Keratinocyte (primary cell): ENCODE measurements around the gene KIF16B. TPM values are rescaled to one million over a fixed set of nuclear protein-coding genes. Genes with fewer than 3 reads are reported as not detected.

ENCODE experiments used
- DNase-seq: peaks from one replicate; pipeline ENCODE4 v3.0.0-alpha.2; 2011; ENCODE audit warnings: low read depth, missing footprints, low spot score
- FAIRE-seq: peaks from 2 replicates; lab custom pipeline; 2011; peaks lifted over from hg19 to GRCh38; lab: Jason Lieb, UNC
- H2AFZ ChIP-seq: 2 replicates; pipeline ENCODE4 v1.6.0; 2012; ENCODE audit warnings: low read length, control low read depth, inconsistent platforms; ENCODE audit not compliant: control insufficient read depth
- H3K27ac ChIP-seq: 2 replicates; pipeline ENCODE4 v1.5.1; 2011; ENCODE audit warnings: low read length; ENCODE audit not compliant: control insufficient read depth, insufficient read depth
- H3K27me3 ChIP-seq: 3 replicates; pipeline ENCODE4 v1.6.0; 2011; ENCODE audit warnings: low read length; ENCODE audit not compliant: control insufficient read depth, insufficient read depth; ENCODE audit errors: extremely low read depth
- H3K36me3 ChIP-seq, 2 experiments: 2 replicates in 1 of 2; 3 replicates in 1 of 2; pipeline ENCODE4 v1.5.1; 2011; ENCODE audit warnings: low read length in 2 of 2, mild to moderate bottlenecking in 1 of 2; ENCODE audit not compliant: control insufficient read depth in 2 of 2, insufficient read depth in 2 of 2; ENCODE audit errors: extremely low read depth in 1 of 2
- H3K4me1 ChIP-seq: 3 replicates; pipeline ENCODE4 v1.5.1; 2011; ENCODE audit warnings: low read length; ENCODE audit not compliant: control insufficient read depth, insufficient read depth; ENCODE audit errors: extremely low read depth
- H3K4me2 ChIP-seq: 3 replicates; pipeline ENCODE4 v1.6.0; 2011; ENCODE audit warnings: low read depth, low read length; ENCODE audit not compliant: control insufficient read depth, insufficient read depth; ENCODE audit errors: extremely low read depth
- H3K4me3 ChIP-seq, 3 experiments: fragments of 200-600 bp in 1 of 3; sonication (generic) in 1 of 3; 2 replicates in 2 of 3; 3 replicates in 1 of 3; pipeline ENCODE4 v1.5.1; 2011 to 2016; ENCODE audit warnings: low read length in 3 of 3, mild to moderate bottlenecking in 3 of 3, control low read depth in 2 of 3, inconsistent platforms in 1 of 3, low read depth in 1 of 3, mixed read lengths in 1 of 3, mixed run types in 1 of 3, moderate library complexity in 1 of 3; ENCODE audit not compliant: control insufficient read depth in 2 of 3, insufficient read depth in 2 of 3; ENCODE audit errors: extremely low read depth in 1 of 3
- H3K79me2 ChIP-seq: 2 replicates; pipeline ENCODE4 v1.6.0; 2012; ENCODE audit warnings: low read length; ENCODE audit not compliant: control insufficient read depth, insufficient read depth
- H3K9ac ChIP-seq: 3 replicates; pipeline ENCODE4 v1.6.0; 2011; ENCODE audit warnings: low read length; ENCODE audit not compliant: control insufficient read depth, insufficient read depth; ENCODE audit errors: extremely low read depth
- H3K9me1 ChIP-seq: 3 replicates; pipeline ENCODE4 v1.6.0; 2011; ENCODE audit warnings: low read length; ENCODE audit not compliant: control insufficient read depth, insufficient read depth; ENCODE audit errors: extremely low read depth
- H3K9me3 ChIP-seq: 2 replicates; pipeline ENCODE4 v1.5.1; 2012; ENCODE audit warnings: low read depth, low read length; ENCODE audit not compliant: control insufficient read depth
- H4K20me1 ChIP-seq: 3 replicates; pipeline ENCODE4 v1.6.0; 2011; ENCODE audit warnings: low read length; ENCODE audit not compliant: control insufficient read depth, insufficient read depth; ENCODE audit errors: extremely low read depth
- EZH2 ChIP-seq: IDR thresholded peaks from one replicate; pipeline ENCODE4 v1.6.1; 2012; ENCODE audit warnings: inconsistent platforms, mild to moderate bottlenecking, low read length, moderate library complexity
- dilution Hi-C: fragments of 300-500 bp; cut with MboI; formaldehyde crosslinking; loops from one replicate; pipeline ENCODE4 v1.7.0; 2020; ENCODE audit warnings: low sequenced_read_pairs; ENCODE audit not compliant: extremely low pct_ligation_motif_present
- polyA plus RNA-seq, 5 experiments: library from polyadenylated mRNA; depleted of rRNA in 3 of 5; stranded (reverse) in 3 of 5; stranded (forward) in 1 of 5; unstranded in 1 of 5; fragments of >200 nt; gene quantifications; 1 replicate in 1 of 5; 2 replicates in 3 of 5; 3 replicates in 1 of 5; pipeline versions ENCODE4 v1.2.1 to v1.2.3, GENCODE V29; 2011 to 2012; ENCODE audit warnings: missing spikeins in 2 of 5, low read depth in 1 of 5, low replicate concordance in 1 of 5
- TF ChIP-seq, protein P1 (sequence below), 3 experiments: IDR thresholded peaks in 1 of 3; conservative IDR thresholded peaks in 1 of 3; optimal IDR thresholded peaks in 1 of 3; 2 replicates in 2 of 3; 3 replicates in 1 of 3; pipeline versions ENCODE3 to v1.5.1; 2011; ENCODE audit warnings: low read length in 3 of 3, mild to moderate bottlenecking in 3 of 3, moderate library complexity in 2 of 3, control low read depth in 1 of 3, inconsistent platforms in 1 of 3; ENCODE audit not compliant: insufficient read depth in 2 of 3; ENCODE audit errors: extremely low read depth in 1 of 3

KIF16B gene
- polyA plus RNA-seq, 1 donor (not counting 4 experiments of a cell fraction or from before 2014, with no cell fraction given), result 16.1 TPM

DNA sequence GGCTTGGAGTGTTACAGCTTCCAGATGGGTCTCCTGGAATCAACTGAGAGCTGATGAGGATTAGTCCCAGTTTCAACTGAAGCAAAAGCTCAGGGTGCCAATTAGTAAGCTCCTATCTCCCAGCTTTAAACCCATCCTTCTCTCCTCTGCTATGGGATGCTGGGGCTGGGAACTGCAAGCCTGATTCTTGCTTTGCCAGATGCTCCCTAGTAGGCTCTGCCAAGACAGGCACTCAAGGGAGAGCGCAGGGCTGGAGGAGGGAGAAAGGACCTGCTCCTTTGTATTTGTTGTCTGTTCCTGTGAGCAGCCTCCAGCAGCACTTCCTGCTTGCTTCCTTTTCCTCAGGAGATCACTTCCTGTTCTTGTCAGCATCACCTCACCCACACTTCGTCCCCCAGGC is 309.7 kb downstream of the KIF16B start:
- no peak overlapping the region for H3K27ac ChIP-seq
- no peaks in the 10 kb centered on the region for H3K9me1 ChIP-seq
- H3K27me3 ChIP-seq, result no peaks in the 10 kb centered on the region
- TF ChIP-seq, protein P1, sequence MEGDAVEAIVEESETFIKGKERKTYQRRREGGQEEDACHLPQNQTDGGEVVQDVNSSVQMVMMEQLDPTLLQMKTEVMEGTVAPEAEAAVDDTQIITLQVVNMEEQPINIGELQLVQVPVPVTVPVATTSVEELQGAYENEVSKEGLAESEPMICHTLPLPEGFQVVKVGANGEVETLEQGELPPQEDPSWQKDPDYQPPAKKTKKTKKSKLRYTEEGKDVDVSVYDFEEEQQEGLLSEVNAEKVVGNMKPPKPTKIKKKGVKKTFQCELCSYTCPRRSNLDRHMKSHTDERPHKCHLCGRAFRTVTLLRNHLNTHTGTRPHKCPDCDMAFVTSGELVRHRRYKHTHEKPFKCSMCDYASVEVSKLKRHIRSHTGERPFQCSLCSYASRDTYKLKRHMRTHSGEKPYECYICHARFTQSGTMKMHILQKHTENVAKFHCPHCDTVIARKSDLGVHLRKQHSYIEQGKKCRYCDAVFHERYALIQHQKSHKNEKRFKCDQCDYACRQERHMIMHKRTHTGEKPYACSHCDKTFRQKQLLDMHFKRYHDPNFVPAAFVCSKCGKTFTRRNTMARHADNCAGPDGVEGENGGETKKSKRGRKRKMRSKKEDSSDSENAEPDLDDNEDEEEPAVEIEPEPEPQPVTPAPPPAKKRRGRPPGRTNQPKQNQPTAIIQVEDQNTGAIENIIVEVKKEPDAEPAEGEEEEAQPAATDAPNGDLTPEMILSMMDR (optimal IDR thresholded peaks at IDR 0.05 in 1 of 3, IDR thresholded peaks at IDR 0.05 in 1 of 3, conservative IDR thresholded peaks at IDR 0.05 in 1 of 3; ENCODE audit: extremely low read depth in 1 of 3, insufficient read depth in 2 of 3, low read length in 3 of 3), result no peak
- TF ChIP-seq EZH2, result no peak
- no peak overlapping the region for H3K9ac ChIP-seq
- H3K4me3 ChIP-seq, result no peak overlapping the region
- DNase-seq, result no peak
- no peak overlapping the region for H3K4me2 ChIP-seq
- H3K4me1 ChIP-seq, result no peaks in the 10 kb centered on the region
- dilution Hi-C loops, result no loop called here
- H3K9me3 ChIP-seq, result no peaks in the 10 kb centered on the region
- FAIRE-seq, result no peak
- no peaks in the 10 kb centered on the region for H4K20me1 ChIP-seq
- H3K36me3 ChIP-seq, result no peaks in the 10 kb centered on the region
- no peaks in the 10 kb centered on the region for H3K79me2 ChIP-seq
- no peak overlapping the region for H2AFZ ChIP-seq

GRCh38 chr20:16262594-16262993 is 310.7 kb downstream of the KIF16B start:
- H3K27me3 ChIP-seq, result no peaks in the 10 kb centered on the region
- no peak overlapping the region for H3K4me3 ChIP-seq
- H3K9ac ChIP-seq, result no peak overlapping the region
- H3K4me2 ChIP-seq, result no peak overlapping the region
- H4K20me1 ChIP-seq, result no peaks in the 10 kb centered on the region
- no peaks in the 10 kb centered on the region for H3K79me2 ChIP-seq
- H3K4me1 ChIP-seq, result no peaks in the 10 kb centered on the region
- no peaks in the 10 kb centered on the region for H3K9me3 ChIP-seq
- TF ChIP-seq, protein P1 (optimal IDR thresholded peaks at IDR 0.05 in 1 of 3, IDR thresholded peaks at IDR 0.05 in 1 of 3, conservative IDR thresholded peaks at IDR 0.05 in 1 of 3; ENCODE audit: extremely low read depth in 1 of 3, insufficient read depth in 2 of 3, low read length in 3 of 3), result no peak
- TF ChIP-seq EZH2, result no peak
- no peak overlapping the region for H2AFZ ChIP-seq
- dilution Hi-C loops, result no loop called here
- FAIRE-seq, result no peak
- no peak for DNase-seq
- H3K36me3 ChIP-seq, result no peaks in the 10 kb centered on the region
- no peaks in the 10 kb centered on the region for H3K9me1 ChIP-seq
- H3K27ac ChIP-seq, result no peak overlapping the region
